ENCODE measurements around the gene SYTL1.

SYTL1 gene

GRCh38 chr1:27365372-27366112 is 23.7 kb downstream of the SYTL1 start:
- H3K27me3 ChIP-seq (ENCODE audit: control insufficient read depth in 1 of 2, insufficient read depth in 2 of 2, low read length in 2 of 2): no peaks in the 10 kb centered on the region
- no peaks in the 10 kb centered on the region for H3K9me3 ChIP-seq (ENCODE audit: control insufficient read depth in 2 of 2, low read length in 2 of 2)
- H3K36me3 ChIP-seq (ENCODE audit: control insufficient read depth in 2 of 2, insufficient read depth in 2 of 2, low read length in 2 of 2): peaks cover 9 to 22% of the 10 kb centered on the region in 2 donors
- peak overlapping the region; percentile 95 for H3K27ac ChIP-seq (ENCODE audit: low read length)
- H3K4me3 ChIP-seq (ENCODE audit: low read length in 2 of 2): peak overlapping the region; percentile 76 to 84
- H3K9ac ChIP-seq (ENCODE audit: low read length in 2 of 2): peak overlapping the region; percentile 81 to 87
- peaks cover 27% of the 10 kb centered on the region for H3K4me1 ChIP-seq (ENCODE audit: control insufficient read depth, insufficient read depth, low read length)

DNA sequence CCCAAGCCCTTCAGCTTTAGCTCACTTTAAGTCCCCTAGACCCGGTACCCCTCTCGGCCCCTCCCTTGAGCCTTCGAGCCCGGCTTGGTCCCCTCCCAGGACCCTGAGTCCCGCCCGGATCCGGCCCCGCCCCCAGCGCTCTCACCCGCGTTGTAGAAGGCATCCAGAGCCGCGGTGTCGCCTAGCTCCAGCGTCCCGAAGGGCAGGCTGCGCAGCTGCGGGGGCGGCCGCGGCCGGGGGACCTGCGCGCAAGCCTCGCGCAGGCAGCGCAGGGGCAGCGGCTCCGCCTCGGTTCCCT is 24.2 kb downstream of the SYTL1 start:
- Histone ChIP-seq H3K27ac (ENCODE audit: low read length) (peak overlapping the region; percentile 95), H3K4me1 (ENCODE audit: control insufficient read depth, insufficient read depth, low read length) (peaks cover 27% of the 10 kb centered on the region), H3K4me3 (ENCODE audit: low read length in 2 of 2) (peak overlapping the region; percentile 59 to 84), H3K9me3 (ENCODE audit: control insufficient read depth in 2 of 2, low read length in 2 of 2) (no peaks in the 10 kb centered on the region), H3K27me3 (ENCODE audit: control insufficient read depth in 1 of 2, insufficient read depth in 2 of 2, low read length in 2 of 2) (no peaks in the 10 kb centered on the region), H3K36me3 (ENCODE audit: control insufficient read depth in 2 of 2, insufficient read depth in 2 of 2, low read length in 2 of 2) (peaks cover 9 to 22% of the 10 kb centered on the region in 2 donors), H3K9ac (ENCODE audit: low read length in 2 of 2) (peak overlapping the region; percentile 76 to 87)

- H3K4me3 ChIP-seq (ENCODE audit: low read length in 2 of 2): peak within 1 kb of the TSS; percentile 80 to 84
- H3K9ac ChIP-seq (ENCODE audit: low read length in 2 of 2): peak within 1 kb of the TSS; percentile 89 to 99
- H3K4me1 ChIP-seq (ENCODE audit: control insufficient read depth, insufficient read depth, low read length): peaks cover 27% of the 10 kb centered on the region
- peaks cover 9 to 22% of the 10 kb centered on the region in 2 donors for H3K36me3 ChIP-seq (ENCODE audit: control insufficient read depth in 2 of 2, insufficient read depth in 2 of 2, low read length in 2 of 2)
- peak within 1 kb of the TSS; percentile 95 for H3K27ac ChIP-seq (ENCODE audit: low read length)
- no peaks in the 10 kb centered on the region for H3K27me3 ChIP-seq (ENCODE audit: control insufficient read depth in 1 of 2, insufficient read depth in 2 of 2, low read length in 2 of 2)
- no peaks in the 10 kb centered on the region for H3K9me3 ChIP-seq (ENCODE audit: control insufficient read depth in 2 of 2, low read length in 2 of 2)
These were observed 24.8 kb downstream of the SYTL1 start, which contains the start of gene MAP3K6 for GRCh38 chr1:27366411-27367159. TSS of gene MAP3K6 (minus strand) at chr1:27366961. CDS start at chr1:27366597, 364 bp downstream.

DNA sequence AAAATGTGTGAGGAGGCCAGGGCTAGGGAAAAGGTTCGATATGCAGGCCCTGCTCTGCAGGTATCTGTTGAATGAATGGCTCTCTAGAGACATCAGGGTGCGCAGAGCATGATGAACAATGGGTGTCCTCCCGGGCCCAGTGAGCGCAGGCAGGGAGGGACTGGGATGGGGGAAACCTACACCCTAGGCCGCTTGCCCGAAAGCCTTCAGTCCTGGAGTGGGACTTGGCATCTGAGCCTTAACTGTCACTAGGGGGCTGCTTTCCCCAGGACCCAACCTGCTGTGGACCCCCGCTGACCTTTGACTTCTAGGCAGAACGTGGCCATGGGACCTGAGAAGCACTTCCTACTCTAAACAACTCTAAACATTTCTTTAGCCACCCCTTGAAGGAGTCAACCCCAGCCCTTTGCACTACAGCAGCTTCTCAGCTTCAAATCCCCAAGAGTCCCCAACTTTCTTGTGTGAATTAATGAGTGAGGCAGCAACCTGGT is 25.4 kb downstream of the SYTL1 start:
- Histone ChIP-seq H3K4me1 (ENCODE audit: control insufficient read depth, insufficient read depth, low read length) (peaks cover 27% of the 10 kb centered on the region), H3K36me3 (ENCODE audit: control insufficient read depth in 2 of 2, insufficient read depth in 2 of 2, low read length in 2 of 2) (peaks cover 4 to 18% of the 10 kb centered on the region in 2 donors), H3K9me3 (ENCODE audit: control insufficient read depth in 2 of 2, low read length in 2 of 2) (no peaks in the 10 kb centered on the region), H3K27me3 (ENCODE audit: control insufficient read depth in 1 of 2, insufficient read depth in 2 of 2, low read length in 2 of 2) (no peaks in the 10 kb centered on the region), H3K27ac (ENCODE audit: low read length) (peak overlapping the region; percentile 95), H3K4me3 (ENCODE audit: low read length in 2 of 2) (peak overlapping the region; percentile 80 to 84), H3K9ac (ENCODE audit: low read length in 2 of 2) (peak overlapping the region; percentile 89 to 99)

- H3K27ac ChIP-seq (ENCODE audit: low read length): no peak overlapping the region
- peaks cover 27% of the 10 kb centered on the region for H3K4me1 ChIP-seq (ENCODE audit: control insufficient read depth, insufficient read depth, low read length)
- H3K27me3 ChIP-seq (ENCODE audit: control insufficient read depth in 1 of 2, insufficient read depth in 2 of 2, low read length in 2 of 2): no peaks in the 10 kb centered on the region
- no peak overlapping the region for H3K9ac ChIP-seq (ENCODE audit: low read length in 2 of 2)
- H3K9me3 ChIP-seq (ENCODE audit: control insufficient read depth in 2 of 2, low read length in 2 of 2): no peaks in the 10 kb centered on the region
- no peak overlapping the region for H3K4me3 ChIP-seq (ENCODE audit: low read length in 2 of 2)
- peaks cover 0 to 5% of the 10 kb centered on the region in 2 donors for H3K36me3 ChIP-seq (ENCODE audit: control insufficient read depth in 2 of 2, insufficient read depth in 2 of 2, low read length in 2 of 2)
These were observed 27.2 kb downstream of the SYTL1 start for GRCh38 chr1:27368869-27369582.

GRCh38 chr1:27372022-27372807 is 30.4 kb downstream of the SYTL1 start:
- Histone ChIP-seq H3K27ac (ENCODE audit: low read length) (no peak overlapping the region), H3K4me1 (ENCODE audit: control insufficient read depth, insufficient read depth, low read length) (peaks cover 14% of the 10 kb centered on the region), H3K4me3 (ENCODE audit: low read length in 2 of 2) (no peak overlapping the region)

DNA sequence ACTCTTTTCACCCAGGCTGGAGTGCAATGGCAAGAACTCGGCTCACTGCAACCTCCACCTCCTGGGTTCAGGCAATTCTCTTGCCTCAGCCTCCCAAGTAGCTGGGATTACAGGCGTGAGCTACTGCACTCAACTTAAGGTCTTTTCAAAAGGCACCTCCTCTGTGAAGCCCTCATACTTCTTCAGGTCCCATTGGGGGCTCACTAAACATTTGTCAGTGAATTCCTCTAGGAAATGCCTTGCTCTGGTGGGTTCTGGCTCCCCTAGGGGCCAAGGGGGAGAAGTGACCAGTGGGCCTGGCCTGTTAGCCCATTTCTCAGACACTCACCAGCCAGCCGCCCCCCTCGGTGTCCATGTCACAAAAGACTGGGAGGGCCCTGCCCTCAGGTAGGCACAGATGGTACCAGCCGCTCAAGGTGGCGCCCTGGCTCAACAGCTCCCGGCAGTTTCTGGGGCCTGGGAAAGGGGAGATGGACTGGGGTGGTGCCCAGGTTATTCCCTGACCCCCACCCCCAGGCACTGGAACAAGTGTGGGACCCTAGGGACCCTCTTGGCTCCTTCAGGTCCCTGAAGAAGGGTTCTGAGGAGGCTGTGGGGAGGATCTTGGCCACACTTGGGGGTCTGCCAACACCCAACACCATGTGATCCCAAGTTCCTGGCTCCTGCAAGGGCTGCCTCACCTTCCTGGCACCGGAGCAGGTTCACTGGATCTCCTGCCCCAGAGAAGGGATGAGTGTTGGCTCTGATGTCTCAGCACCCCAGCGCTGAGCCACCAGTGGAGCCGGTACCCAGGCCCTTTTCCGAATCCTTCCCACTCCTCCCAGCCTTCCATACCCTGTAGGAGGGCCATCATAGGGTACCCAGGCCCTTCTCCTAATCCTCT is 31.2 kb downstream of the SYTL1 start:
- Histone ChIP-seq H3K9ac (ENCODE audit: low read length in 2 of 2) (no peak overlapping the region), H3K36me3 (ENCODE audit: control insufficient read depth in 2 of 2, insufficient read depth in 2 of 2, low read length in 2 of 2) (no peaks in the 10 kb centered on the region), H3K4me3 (ENCODE audit: low read length in 2 of 2) (no peak overlapping the region), H3K27me3 (ENCODE audit: control insufficient read depth in 1 of 2, insufficient read depth in 2 of 2, low read length in 2 of 2) (no peaks in the 10 kb centered on the region), H3K9me3 (ENCODE audit: control insufficient read depth in 2 of 2, low read length in 2 of 2) (no peaks in the 10 kb centered on the region), H3K4me1 (ENCODE audit: control insufficient read depth, insufficient read depth, low read length) (peaks cover 8% of the 10 kb centered on the region), H3K27ac (ENCODE audit: low read length) (no peak overlapping the region)

More at GRCh38 chr1:27372022-27372807, 30.4 kb downstream of the SYTL1 start:
- Histone ChIP-seq H3K9ac (ENCODE audit: low read length in 2 of 2) (no peak overlapping the region), H3K27me3 (ENCODE audit: control insufficient read depth in 1 of 2, insufficient read depth in 2 of 2, low read length in 2 of 2) (no peaks in the 10 kb centered on the region), H3K9me3 (ENCODE audit: control insufficient read depth in 2 of 2, low read length in 2 of 2) (no peaks in the 10 kb centered on the region), H3K36me3 (ENCODE audit: control insufficient read depth in 2 of 2, insufficient read depth in 2 of 2, low read length in 2 of 2) (no peaks in the 10 kb centered on the region)

- Histone ChIP-seq H3K9ac (ENCODE audit: low read length in 2 of 2) (no peak within 1 kb of the TSS), H3K36me3 (ENCODE audit: control insufficient read depth in 2 of 2, insufficient read depth in 2 of 2, low read length in 2 of 2) (no peaks in the 10 kb centered on the region), H3K27me3 (ENCODE audit: control insufficient read depth in 1 of 2, insufficient read depth in 2 of 2, low read length in 2 of 2) (no peaks in the 10 kb centered on the region), H3K9me3 (ENCODE audit: control insufficient read depth in 2 of 2, low read length in 2 of 2) (no peaks in the 10 kb centered on the region), H3K4me1 (ENCODE audit: control insufficient read depth, insufficient read depth, low read length) (peaks cover 3% of the 10 kb centered on the region), H3K4me3 (ENCODE audit: low read length in 2 of 2) (no peak within 1 kb of the TSS), H3K27ac (ENCODE audit: low read length) (no peak within 1 kb of the TSS)
These were observed 32.7 kb downstream of the SYTL1 start, which contains the start of gene FCN3 for GRCh38 chr1:27374362-27375086. TSS of gene FCN3 (minus strand) at chr1:27374824. CDS start at chr1:27374818, 6 bp downstream.
